HG02870 (cell line): Measurements from ENCODE around the gene LDLRAD4.
"Not testable (repeated sequence)": the region's sequence is repeated elsewhere in the genome, so short reads cannot be mapped to it uniquely, and the experiment has no call there.

ENCODE experiments used
- ATAC-seq: cut with Tn5 transposase; IDR thresholded peaks from one replicate; pipeline ENCODE4 v1.9.1; 2021; ENCODE audit warnings: mild to moderate bottlenecking, moderate library complexity; ENCODE audit not compliant: unreplicated experiment

Gene LDLRAD4

GRCh38 chr18:13245481-13246000 lies 27.0 kb downstream of the LDLRAD4 start:
- ATAC-seq: no peak

- ATAC-seq: no peak
These were observed 27.6 kb downstream of the LDLRAD4 start for GRCh38 chr18:13246121-13246520.

GRCh38 chr18:13246591-13246990 lies 28.0 kb downstream of the LDLRAD4 start:
- no peak for ATAC-seq

- no peak for ATAC-seq
These were observed 28.9 kb downstream of the LDLRAD4 start for GRCh38 chr18:13247506-13247905.

GRCh38 chr18:13252686-13253410 lies 34.3 kb downstream of the LDLRAD4 start:
- no peak for ATAC-seq

GRCh38 chr18:13253786-13254688 lies 35.5 kb downstream of the LDLRAD4 start:
- ATAC-seq: no peak

- ATAC-seq: no peak
These were observed 36.7 kb downstream of the LDLRAD4 start for GRCh38 chr18:13254971-13255927.

- no peak for ATAC-seq
These were observed 38.1 kb downstream of the LDLRAD4 start for GRCh38 chr18:13256444-13257305.

GRCh38 chr18:13257361-13257980 lies 38.9 kb downstream of the LDLRAD4 start:
- no peak for ATAC-seq

- no peak for ATAC-seq
These were observed 40.4 kb downstream of the LDLRAD4 start for GRCh38 chr18:13258921-13259320.

- ATAC-seq: no peak
These were observed 41.1 kb downstream of the LDLRAD4 start for GRCh38 chr18:13259701-13260100.

- no peak for ATAC-seq
These were observed 41.8 kb downstream of the LDLRAD4 start for GRCh38 chr18:13260197-13260934.

- no peak for ATAC-seq
These were observed 42.5 kb downstream of the LDLRAD4 start for GRCh38 chr18:13260935-13261640.

- ATAC-seq: no peak
These were observed 43.2 kb downstream of the LDLRAD4 start for GRCh38 chr18:13261661-13262357.

- ATAC-seq: not testable (repeated sequence)
These were observed 43.8 kb downstream of the LDLRAD4 start for GRCh38 chr18:13262358-13262680.

- no peak for ATAC-seq
These were observed 44.5 kb downstream of the LDLRAD4 start for GRCh38 chr18:13262839-13263691.
